Esophagus (tissue), 2 donors: ENCODE results near the gene LIN52. TPM values are rescaled to one million over a fixed set of nuclear protein-coding genes. Genes with fewer than 3 reads are reported as not detected.

ENCODE experiments used
- H3K27ac ChIP-seq, 2 donors: one replicate each; pipeline ENCODE4 v1.5.1; 2013; ENCODE audit warnings: low read depth in 2 of 2, mild to moderate bottlenecking in 2 of 2, inconsistent platforms in 1 of 2, low read length in 1 of 2, moderate library complexity in 1 of 2
- H3K27me3 ChIP-seq, 2 donors: one replicate each; pipeline ENCODE4 v1.6.1; 2013; ENCODE audit warnings: low read length in 2 of 2, control low read depth in 1 of 2, mild to moderate bottlenecking in 1 of 2; ENCODE audit not compliant: insufficient read depth in 2 of 2, control insufficient read depth in 1 of 2
- H3K36me3 ChIP-seq, 2 donors: one replicate each; pipeline ENCODE4 v1.6.1; 2013; ENCODE audit warnings: low read length in 1 of 2; ENCODE audit not compliant: control insufficient read depth in 2 of 2, insufficient read depth in 2 of 2
- H3K4me1 ChIP-seq, 2 donors: one replicate each; pipeline ENCODE4 v1.6.1; 2013; ENCODE audit warnings: low read length in 1 of 2; ENCODE audit not compliant: control insufficient read depth in 2 of 2, insufficient read depth in 2 of 2
- H3K4me3 ChIP-seq, 2 donors: one replicate each; pipeline ENCODE4 v1.5.1; 2013; ENCODE audit warnings: low read length in 2 of 2, mild to moderate bottlenecking in 2 of 2, low read depth in 1 of 2, moderate library complexity in 1 of 2
- H3K9me3 ChIP-seq, 2 donors: one replicate each; pipeline ENCODE4 v1.6.1; 2013; ENCODE audit warnings: mild to moderate bottlenecking in 2 of 2, low read depth in 1 of 2, low read length in 1 of 2, moderate library complexity in 1 of 2; ENCODE audit not compliant: control insufficient read depth in 2 of 2, insufficient read depth in 1 of 2
- WGBS, 2 donors: extraction: QIAGEN DNeasy Blood & Tissue Kit; methylation state at CpG; one replicate each; pipeline ENCODE4 v1.1.7; 2013; 5-methylcytosine and 5-hydroxymethylcytosine counted together
- polyA plus RNA-seq, 2 donors: library from polyadenylated mRNA; stranded (reverse); fragments of 200-250 nt; gene quantifications; one replicate each; pipeline ENCODE4 v1.2.3, GENCODE V29; 2013
- donor health status: healthy with polysubstance abuse.
- donor health status: Bipolar disorder and iron deficiency.

LIN52 gene
- polyA plus RNA-seq, 2 donors: 2.8 to 3.0 TPM

- WGBS, 2 donors: 6% methylated on average over 91 to 94 of the region's 94 CpGs
- Histone ChIP-seq H3K36me3 (no peaks in the 10 kb centered on the region), H3K4me3 (peak overlapping the region; percentile 0 to 8), H3K4me1 (peaks cover 11 to 16% of the 10 kb centered on the region in 2 donors), H3K27ac (no peak overlapping the region), H3K9me3 (peaks cover 0 to 2% of the 10 kb centered on the region in 2 donors), H3K27me3 (peaks cover 12 to 46% of the 10 kb centered on the region in 2 donors)
These were observed 155.4 kb downstream of the LIN52 start for GRCh38 chr14:74239848-74240793.

GRCh38 chr14:74240794-74241651, 156.3 kb downstream of the LIN52 start:
- peak overlapping the region; percentile 0 to 8 for H3K4me3 ChIP-seq
- no peak overlapping the region for H3K27ac ChIP-seq
- 3% methylated on average over 70 to 80 of the region's 80 CpGs for WGBS, 2 donors
- no peaks in the 10 kb centered on the region for H3K36me3 ChIP-seq
- peaks cover 15 to 46% of the 10 kb centered on the region in 2 donors for H3K27me3 ChIP-seq
- peaks cover 0 to 2% of the 10 kb centered on the region in 2 donors for H3K9me3 ChIP-seq
- peaks cover 11 to 16% of the 10 kb centered on the region in 2 donors for H3K4me1 ChIP-seq

GRCh38 chr14:74241652-74242017, 156.9 kb downstream of the LIN52 start:
- H3K4me3 ChIP-seq: peak overlapping the region in 1 of 2 donors; percentile 8
- peaks cover 11 to 16% of the 10 kb centered on the region in 2 donors for H3K4me1 ChIP-seq
- no peak overlapping the region for H3K27ac ChIP-seq
- no peaks in the 10 kb centered on the region for H3K36me3 ChIP-seq
- H3K9me3 ChIP-seq: peaks cover 0 to 2% of the 10 kb centered on the region in 2 donors
- 9 to 10% methylated on average over 14 of the region's 14 CpGs for WGBS, 2 donors
- H3K27me3 ChIP-seq: peaks cover 15 to 46% of the 10 kb centered on the region in 2 donors

GRCh38 chr14:74242021-74242779, 157.4 kb downstream of the LIN52 start:
- H3K4me1 ChIP-seq: peaks cover 11 to 16% of the 10 kb centered on the region in 2 donors
- 17 to 20% methylated on average over 28 of the region's 28 CpGs for WGBS, 2 donors
- H3K36me3 ChIP-seq: no peaks in the 10 kb centered on the region
- peaks cover 15 to 46% of the 10 kb centered on the region in 2 donors for H3K27me3 ChIP-seq
- H3K4me3 ChIP-seq: no peak overlapping the region
- no peak overlapping the region for H3K27ac ChIP-seq
- H3K9me3 ChIP-seq: peaks cover 0 to 2% of the 10 kb centered on the region in 2 donors

- Histone ChIP-seq H3K27ac (no peak overlapping the region), H3K36me3 (no peaks in the 10 kb centered on the region), H3K4me1 (peaks cover 11 to 16% of the 10 kb centered on the region in 2 donors), H3K4me3 (no peak overlapping the region), H3K9me3 (peaks cover 0 to 2% of the 10 kb centered on the region in 2 donors), H3K27me3 (peaks cover 15 to 46% of the 10 kb centered on the region in 2 donors)
- 35 to 36% methylated on average over 4 of the region's 4 CpGs for WGBS, 2 donors
These were observed 158.0 kb downstream of the LIN52 start for GRCh38 chr14:74242780-74243042.

GRCh38 chr14:74243051-74243450, 158.3 kb downstream of the LIN52 start:
- 19 to 20% methylated on average over 5 of the region's 5 CpGs for WGBS, 2 donors
- Histone ChIP-seq H3K4me3 (no peak overlapping the region), H3K36me3 (no peaks in the 10 kb centered on the region), H3K27ac (no peak overlapping the region), H3K27me3 (peaks cover 15 to 46% of the 10 kb centered on the region in 2 donors), H3K4me1 (peaks cover 11 to 16% of the 10 kb centered on the region in 2 donors), H3K9me3 (peaks cover 0 to 2% of the 10 kb centered on the region in 2 donors)

- peaks cover 15 to 42% of the 10 kb centered on the region in 2 donors for H3K27me3 ChIP-seq
- WGBS, 2 donors: 12 to 17% methylated on average over 3 of the region's 3 CpGs
- peaks cover 0 to 2% of the 10 kb centered on the region in 2 donors for H3K9me3 ChIP-seq
- peaks cover 11 to 16% of the 10 kb centered on the region in 2 donors for H3K4me1 ChIP-seq
- H3K27ac ChIP-seq: no peak overlapping the region
- no peak overlapping the region for H3K4me3 ChIP-seq
- no peaks in the 10 kb centered on the region for H3K36me3 ChIP-seq
These were observed 159.4 kb downstream of the LIN52 start for GRCh38 chr14:74244115-74244514.

- no peak overlapping the region for H3K4me3 ChIP-seq
- H3K4me1 ChIP-seq: peaks cover 11 to 12% of the 10 kb centered on the region in 2 donors
- H3K27ac ChIP-seq: no peak overlapping the region
- no peaks in the 10 kb centered on the region for H3K9me3 ChIP-seq
- 66 to 69% methylated on average over 7 of the region's 7 CpGs for WGBS, 2 donors
- no peaks in the 10 kb centered on the region for H3K36me3 ChIP-seq
- peaks cover 15 to 31% of the 10 kb centered on the region in 2 donors for H3K27me3 ChIP-seq
These were observed 160.5 kb downstream of the LIN52 start for GRCh38 chr14:74245292-74245691.

GRCh38 chr14:74246542-74246941, 161.8 kb downstream of the LIN52 start:
- peaks cover 15 to 19% of the 10 kb centered on the region in 2 donors for H3K27me3 ChIP-seq

More at GRCh38 chr14:74246542-74246941, 161.8 kb downstream of the LIN52 start:
- no peak overlapping the region for H3K27ac ChIP-seq
- WGBS, 2 donors: 72 to 79% methylated on average over 8 of the region's 8 CpGs
- peaks cover 1% of the 10 kb centered on the region in 2 donors for H3K4me1 ChIP-seq
- H3K9me3 ChIP-seq: no peaks in the 10 kb centered on the region
- H3K36me3 ChIP-seq: no peaks in the 10 kb centered on the region
- H3K4me3 ChIP-seq: no peak overlapping the region
